Ishikawa (cell line): Measurements from ENCODE around the gene HTR4.

Experiments
- CEBPB ChIP-seq: IDR thresholded peaks from 2 replicates; pipeline ENCODE4 v1.6.1; 2012
- CREB1 ChIP-seq: IDR thresholded peaks from 2 replicates; pipeline ENCODE4 v1.6.1; 2012; ENCODE audit warnings: low read depth
- EGR1 ChIP-seq: IDR thresholded peaks from 2 replicates; pipeline ENCODE4 v1.6.1; 2012
- EP300 ChIP-seq: IDR thresholded peaks from 2 replicates; pipeline ENCODE4 v1.6.1; 2012; ENCODE audit warnings: borderline replicate concordance
- FOXM1 ChIP-seq: IDR thresholded peaks from 2 replicates; pipeline ENCODE4 v1.6.1; 2012; ENCODE audit warnings: low read depth, borderline replicate concordance
- MAX ChIP-seq: IDR thresholded peaks from 2 replicates; pipeline ENCODE4 v1.6.1; 2012
- NFIC ChIP-seq: IDR thresholded peaks from 2 replicates; pipeline ENCODE4 v1.6.1; 2012
- RAD21 ChIP-seq: IDR thresholded peaks from 2 replicates; pipeline ENCODE4 v1.6.1; 2012; ENCODE audit warnings: low read depth
- REST ChIP-seq: IDR thresholded peaks from 2 replicates; pipeline ENCODE4 v1.6.1; 2012; ENCODE audit warnings: low read depth, mild to moderate bottlenecking
- TAF1 ChIP-seq: IDR thresholded peaks from 2 replicates; pipeline ENCODE4 v1.6.1; 2012; ENCODE audit warnings: low read depth, mild to moderate bottlenecking
- TCF12 ChIP-seq: IDR thresholded peaks from 2 replicates; pipeline ENCODE4 v1.6.1; 2012; ENCODE audit warnings: low read depth
- TEAD4 ChIP-seq: IDR thresholded peaks from 2 replicates; pipeline ENCODE4 v1.6.1; 2012
- USF1 ChIP-seq: IDR thresholded peaks from 2 replicates; pipeline ENCODE4 v1.6.1; 2012
- YY1 ChIP-seq: IDR thresholded peaks from 2 replicates; pipeline ENCODE4 v1.6.1; 2012; ENCODE audit warnings: low read depth
- ZBTB7A ChIP-seq: IDR thresholded peaks from 2 replicates; pipeline ENCODE4 v1.6.1; 2012; ENCODE audit warnings: low read depth

HTR4 gene

GRCh38 chr5:148535190-148535589 lies 119.1 kb downstream of the HTR4 start:
- no peak for TF ChIP-seq YY1
- no peak for TF ChIP-seq REST
- TF ChIP-seq TEAD4 = no peak
- no peak for TF ChIP-seq TAF1
- no peak for TF ChIP-seq RAD21
- TF ChIP-seq TCF12 = no peak
- no peak for TF ChIP-seq CREB1
- TF ChIP-seq CEBPB = no peak
- TF ChIP-seq NFIC = no peak
- TF ChIP-seq MAX = no peak
- no peak for TF ChIP-seq USF1
- TF ChIP-seq EP300 = no peak
- TF ChIP-seq FOXM1 = no peak
- no peak for TF ChIP-seq EGR1

GRCh38 chr5:148532969-148533670 lies 121.2 kb downstream of the HTR4 start:
- TF ChIP-seq YY1 = no peak
- TF ChIP-seq ZBTB7A = no peak
- no peak for TF ChIP-seq NFIC
- TF ChIP-seq RAD21 = no peak
- no peak for TF ChIP-seq REST
- TF ChIP-seq EP300 = no peak

DNA sequence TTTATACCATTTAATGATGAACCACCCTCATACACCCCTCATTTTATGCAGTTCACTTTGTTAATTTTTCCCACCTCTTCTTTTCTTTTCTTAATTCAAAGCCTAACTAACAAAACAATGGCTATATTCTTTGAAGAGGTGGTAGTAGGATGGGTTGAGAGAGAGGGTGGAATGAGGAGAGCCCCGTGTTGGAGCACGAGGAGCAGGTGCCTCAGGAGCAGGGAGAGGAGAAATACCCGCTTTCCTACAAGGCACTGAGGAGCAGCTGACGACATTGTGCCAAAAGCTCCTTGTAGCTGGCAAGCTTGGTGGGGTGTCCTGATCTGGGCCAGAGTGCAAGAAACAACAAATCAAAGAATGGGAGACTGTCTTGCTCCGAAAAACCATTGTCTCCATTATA lies 129.6 kb downstream of the HTR4 start:
- TF ChIP-seq EGR1 = no peak
- no peak for TF ChIP-seq REST
- no peak for TF ChIP-seq USF1
- TF ChIP-seq TAF1 = no peak
- no peak for TF ChIP-seq EP300
- no peak for TF ChIP-seq YY1
- TF ChIP-seq CEBPB = no peak
- TF ChIP-seq NFIC = no peak

- no peak for TF ChIP-seq EGR1
- no peak for TF ChIP-seq CEBPB
- TF ChIP-seq FOXM1 = no peak
- no peak for TF ChIP-seq RAD21
- TF ChIP-seq CREB1 = no peak
- no peak for TF ChIP-seq TCF12
- no peak for TF ChIP-seq MAX
Measured at GRCh38 chr5:148523139-148523538, 131.2 kb downstream of the HTR4 start.

DNA sequence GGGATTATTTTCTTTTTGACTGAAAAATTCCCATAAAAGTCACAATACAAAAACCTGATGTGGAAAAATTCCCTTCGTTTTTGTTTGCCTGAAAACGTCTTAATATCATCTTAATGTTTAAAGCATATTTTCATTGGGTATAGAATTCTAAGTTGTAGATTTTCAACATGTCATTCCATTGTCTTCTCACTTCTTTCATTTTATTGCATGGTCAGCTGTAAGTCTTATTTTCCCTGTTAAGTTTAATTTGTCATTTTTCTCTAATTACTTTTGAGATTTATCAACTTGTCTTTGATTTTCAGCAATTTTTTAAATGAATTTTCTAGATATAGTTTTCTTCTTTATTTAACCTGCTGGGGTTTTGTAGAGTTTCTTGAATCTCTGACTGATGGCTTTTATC lies 138.9 kb downstream of the HTR4 start:
- TF ChIP-seq TCF12 = no peak
- TF ChIP-seq YY1 = no peak
- TF ChIP-seq NFIC = no peak
- no peak for TF ChIP-seq USF1
- TF ChIP-seq ZBTB7A = no peak
- TF ChIP-seq FOXM1 = no peak
- TF ChIP-seq RAD21 = no peak
- TF ChIP-seq REST = no peak
- TF ChIP-seq EP300 = no peak
- no peak for TF ChIP-seq TAF1
- no peak for TF ChIP-seq EGR1
- no peak for TF ChIP-seq CREB1
